Measurements from ENCODE around the gene BTBD9. TPM values are rescaled to one million over a fixed set of nuclear protein-coding genes. Genes with fewer than 3 reads are reported as not detected.

The BTBD9 gene
- total and polyA plus RNA-seq, 4 donors, result 8.7 to 73.9 (median 28.3) TPM

- no peak overlapping the region for H3K9ac ChIP-seq (ENCODE audit: insufficient read depth in 1 of 2, low read length in 2 of 2)
- H3K27ac ChIP-seq (ENCODE audit: low read depth in 1 of 2, low read length in 1 of 2), result no peak overlapping the region
- DNase-seq, result peak; percentile 35 to 60 (median 56)
- peaks cover 0 to 2% (median 0%) of the 10 kb centered on the region in 4 donors for H3K9me3 ChIP-seq (ENCODE audit: control insufficient read depth in 4 of 4, insufficient read depth in 3 of 4, low read length in 3 of 4)
- peaks cover 0 to 34% (median 7%) of the 10 kb centered on the region in 5 donors for H3K4me1 ChIP-seq (ENCODE audit: control insufficient read depth in 5 of 5, insufficient read depth in 5 of 5, low read length in 5 of 5)
- no peak overlapping the region for H3K4me3 ChIP-seq
- H3K27me3 ChIP-seq (ENCODE audit: control insufficient read depth in 3 of 3, insufficient read depth in 3 of 3, low read length in 2 of 3), result no peaks in the 10 kb centered on the region
- no peak for TF ChIP-seq CTCF (IDR thresholded peaks at IDR 0.05; ENCODE audit: control extremely low read depth, extremely low read depth)
- WGBS, 2 donors, result 79 to 87% methylated on average over 6 of the region's 6 CpGs
- no peak for ATAC-seq (ENCODE audit: insufficient read depth, low FRiP score)
- peaks cover 5 to 21% (median 10%) of the 10 kb centered on the region in 4 donors for H3K36me3 ChIP-seq (ENCODE audit: control insufficient read depth in 4 of 4, insufficient read depth in 4 of 4, low read length in 4 of 4)
These were observed 520.2 kb downstream of the BTBD9 start for GRCh38 chr6:38119516-38119915.

GRCh38 chr6:38118791-38119365 is 520.9 kb downstream of the BTBD9 start:
- H3K4me1 ChIP-seq (ENCODE audit: control insufficient read depth in 5 of 5, insufficient read depth in 5 of 5, low read length in 5 of 5), result peaks cover 0 to 34% (median 7%) of the 10 kb centered on the region in 5 donors
- H3K4me3 ChIP-seq, result no peak overlapping the region
- 68 to 85% methylated on average over 2 of the region's 2 CpGs for WGBS, 2 donors
- no peak overlapping the region for H3K9ac ChIP-seq (ENCODE audit: insufficient read depth in 1 of 2, low read length in 2 of 2)
- no peak overlapping the region for H3K27ac ChIP-seq (ENCODE audit: low read depth in 1 of 2, low read length in 1 of 2)
- H3K27me3 ChIP-seq (ENCODE audit: control insufficient read depth in 3 of 3, insufficient read depth in 3 of 3, low read length in 2 of 3), result no peaks in the 10 kb centered on the region
- DNase-seq, result peak in 2 of 3 donors; percentile 66 to 82
- no peak for ATAC-seq (ENCODE audit: insufficient read depth, low FRiP score)
- H3K9me3 ChIP-seq (ENCODE audit: control insufficient read depth in 4 of 4, insufficient read depth in 3 of 4, low read length in 3 of 4), result no peaks in the 10 kb centered on the region
- peaks cover 5 to 23% (median 8%) of the 10 kb centered on the region in 4 donors for H3K36me3 ChIP-seq (ENCODE audit: control insufficient read depth in 4 of 4, insufficient read depth in 4 of 4, low read length in 4 of 4)
- TF ChIP-seq CTCF (IDR thresholded peaks at IDR 0.05; ENCODE audit: control extremely low read depth, extremely low read depth), result no peak

Small RNAs within 50 kb of the gene (small RNA-seq; reads per million reads assigned to genes)
- gene RF00019 (ENCODE audit: low replicate concordance), result not detected
- not detected for gene RF00279 (ENCODE audit: low replicate concordance)

Other genes with a start within 250 kb of the BTBD9 start
- 100 to 1,000 TPM in 1 of 2 donors, 10 to 100 TPM in 1; 62.2 to 131 TPM for gene GLO1, start 63.2 kb upstream of the BTBD9 start, total RNA-seq
- gene GLO1, start 63.2 kb upstream of the BTBD9 start, polyA plus RNA-seq, result 100 to 1,000 TPM in 1 of 2 donors, 10 to 100 TPM in 1; 54.9 to 116 TPM
- gene DNAH8, start 75.4 kb upstream of the BTBD9 start, total RNA-seq, result under 1 TPM; 0.20 to 0.37 TPM
- gene DNAH8, start 75.4 kb upstream of the BTBD9 start, polyA plus RNA-seq, result under 1 TPM; 0.01 to 0.02 TPM